H9 (cell line): Measurements from ENCODE around the gene CFAP90. TPM values are rescaled to one million over a fixed set of nuclear protein-coding genes. Genes with fewer than 3 reads are reported as not detected.

Experiments used
- DNase-seq: peaks from one replicate; pipeline ENCODE4 v3.0.0-alpha.2; 2017
- H2AFZ ChIP-seq: one replicate; pipeline ENCODE4 v1.6.1; 2013; ENCODE audit warnings: mild to moderate bottlenecking, low read length, control low read depth, moderate library complexity
- H2AK5ac ChIP-seq: 2 replicates; pipeline ENCODE4 v1.6.1; 2013; ENCODE audit warnings: low read length, control low read depth, mixed read lengths; ENCODE audit not compliant: insufficient read length
- H2BK120ac ChIP-seq: one replicate; pipeline ENCODE4 v1.6.1; 2013; ENCODE audit warnings: low read depth, mild to moderate bottlenecking, low read length, control low read depth, inconsistent platforms; ENCODE audit not compliant: poor library complexity, severe bottlenecking
- H2BK12ac ChIP-seq: 2 replicates; pipeline ENCODE4 v1.6.1; 2013; ENCODE audit warnings: low read length, control low read depth, mixed read lengths, low read depth; ENCODE audit not compliant: insufficient read length
- H2BK15ac ChIP-seq: 2 replicates; pipeline ENCODE4 v1.6.1; 2013; ENCODE audit warnings: low read depth, low read length, control low read depth
- H2BK20ac ChIP-seq: one replicate; pipeline ENCODE4 v1.6.1; 2013; ENCODE audit warnings: low read depth, mild to moderate bottlenecking, low read length, control low read depth, inconsistent platforms; ENCODE audit not compliant: poor library complexity, severe bottlenecking
- H2BK5ac ChIP-seq: 2 replicates; pipeline ENCODE4 v1.6.1; 2013; ENCODE audit warnings: low read length, control low read depth, mixed read lengths; ENCODE audit not compliant: insufficient read length
- H3K14ac ChIP-seq: 2 replicates; pipeline ENCODE4 v1.6.1; 2013; ENCODE audit warnings: low read length, control low read depth; ENCODE audit not compliant: insufficient read depth
- H3K18ac ChIP-seq: 2 replicates; pipeline ENCODE4 v1.6.1; 2013; ENCODE audit warnings: low read depth, mild to moderate bottlenecking, mixed read lengths, low read length, control low read depth; ENCODE audit not compliant: insufficient read length
- H3K23ac ChIP-seq: 2 replicates; pipeline ENCODE4 v1.6.1; 2013; ENCODE audit warnings: low read length, control low read depth, mixed read lengths, low read depth; ENCODE audit not compliant: insufficient read length
- H3K23me2 ChIP-seq: 2 replicates; pipeline ENCODE4 v1.6.1; 2013; ENCODE audit warnings: low read depth, mild to moderate bottlenecking, mixed read lengths, low read length, control low read depth; ENCODE audit not compliant: insufficient read length, poor library complexity, severe bottlenecking
- H3K27ac ChIP-seq: 2 replicates; pipeline ENCODE4 v1.5.1; 2013; ENCODE audit warnings: low read length, control low read depth, mixed read lengths, low read depth; ENCODE audit not compliant: insufficient read length
- H3K27me3 ChIP-seq: 2 replicates; pipeline ENCODE4 v1.6.1; 2013; ENCODE audit warnings: low read length, control low read depth, inconsistent platforms; ENCODE audit not compliant: insufficient read depth
- H3K4ac ChIP-seq: 2 replicates; pipeline ENCODE4 v1.6.1; 2013; ENCODE audit warnings: low read depth, mild to moderate bottlenecking, control low read depth, inconsistent platforms, low read length, moderate library complexity
- H3K4me1 ChIP-seq: 2 replicates; pipeline ENCODE4 v1.6.1; 2013; ENCODE audit warnings: low read length, control low read depth, inconsistent platforms; ENCODE audit not compliant: insufficient read depth
- H3K4me2 ChIP-seq: 2 replicates; pipeline ENCODE4 v1.6.1; 2013; ENCODE audit warnings: low read length, control low read depth, mixed read lengths; ENCODE audit not compliant: insufficient read length, insufficient read depth
- H3K56ac ChIP-seq: 2 replicates; pipeline ENCODE4 v1.6.1; 2013; ENCODE audit warnings: low read depth, mild to moderate bottlenecking, mixed read lengths, low read length, control low read depth; ENCODE audit not compliant: insufficient read length
- H3K79me1 ChIP-seq: 2 replicates; pipeline ENCODE4 v1.6.1; 2013; ENCODE audit warnings: low read depth, mild to moderate bottlenecking, moderate library complexity, low read length, control low read depth, inconsistent platforms; ENCODE audit not compliant: insufficient read depth, poor library complexity, severe bottlenecking
- H3K79me2 ChIP-seq: 2 replicates; pipeline ENCODE4 v1.6.1; 2013; ENCODE audit warnings: low read length, control low read depth, inconsistent platforms; ENCODE audit not compliant: insufficient read depth
- H3K9ac ChIP-seq: 2 replicates; pipeline ENCODE4 v1.6.1; 2013; ENCODE audit warnings: low read length, control low read depth, mixed read lengths; ENCODE audit not compliant: insufficient read length; ENCODE audit errors: extremely low read depth
- H3K9me3 ChIP-seq: one replicate; pipeline ENCODE4 v1.6.1; 2013; ENCODE audit warnings: low read depth, low read length, inconsistent platforms; ENCODE audit not compliant: control insufficient read depth
- H3T11ph ChIP-seq: one replicate; pipeline ENCODE4 v1.6.1; 2013; ENCODE audit warnings: mild to moderate bottlenecking, low read length, control low read depth, inconsistent platforms
- H4K20me1 ChIP-seq: one replicate; pipeline ENCODE4 v1.6.1; 2013; ENCODE audit not compliant: control insufficient read depth, insufficient read length, insufficient read depth
- H4K5ac ChIP-seq: 2 replicates; pipeline ENCODE4 v1.6.1; 2013; ENCODE audit warnings: low read depth, mild to moderate bottlenecking, mixed read lengths, low read length, control low read depth; ENCODE audit not compliant: insufficient read length
- H4K8ac ChIP-seq: replicated peaks from 2 replicates; pipeline ENCODE4 v1.6.1; 2013; ENCODE audit warnings: low read length, control low read depth, mixed read lengths, low read depth; ENCODE audit not compliant: insufficient read length
- H4K91ac ChIP-seq: 2 replicates; pipeline ENCODE4 v1.6.1; 2013; ENCODE audit warnings: low read depth, mild to moderate bottlenecking, moderate library complexity, mixed read lengths, low read length, control low read depth; ENCODE audit not compliant: insufficient read length
- H3K27ac Mint-ChIP-seq, 3 experiments: 2 replicates in 2 of 3; 3 replicates in 1 of 3; pipeline ENCODE4 v1.8.0; 2020 to 2021; ENCODE audit warnings: mixed read lengths in 3 of 3, mild to moderate bottlenecking in 1 of 3, moderate library complexity in 1 of 3
- H3K27me3 Mint-ChIP-seq: 2 replicates; pipeline ENCODE4 v1.8.0; 2021; ENCODE audit warnings: low read depth, mild to moderate bottlenecking, moderate library complexity, mixed read lengths
- H3K36me3 Mint-ChIP-seq, 3 experiments: 2 replicates in 2 of 3; 3 replicates in 1 of 3; pipeline ENCODE4 v1.8.0; 2020 to 2021; ENCODE audit warnings: low read depth in 3 of 3, mixed read lengths in 3 of 3; ENCODE audit not compliant: insufficient read depth in 1 of 3
- H3K4me1 Mint-ChIP-seq, 2 experiments: 2 replicates each; pipeline ENCODE4 v1.8.0; 2020; ENCODE audit warnings: mixed read lengths in 2 of 2
- H3K4me3 Mint-ChIP-seq, 2 experiments: 2 replicates in 1 of 2; 3 replicates in 1 of 2; pipeline ENCODE4 v1.8.0; 2020 to 2021; ENCODE audit warnings: mild to moderate bottlenecking in 2 of 2, mixed read lengths in 2 of 2, moderate library complexity in 1 of 2
- H3K9me3 Mint-ChIP-seq, 2 experiments: 2 replicates in 1 of 2; 3 replicates in 1 of 2; pipeline ENCODE4 v1.8.0; 2020; ENCODE audit warnings: mild to moderate bottlenecking in 2 of 2, mixed read lengths in 2 of 2, moderate library complexity in 1 of 2
- CTCF ChIP-seq: fragments of 200-600 bp; sonication (generic); conservative IDR thresholded peaks from 3 replicates; pipeline ENCODE4 v1.8.0; 2021; ENCODE audit warnings: antibody characterized with exemption, mild to moderate bottlenecking
- WGBS: extraction: QIAGEN DNeasy Blood & Tissue Kit; methylation state at CpG from one replicate; pipeline ENCODE4 v1.1.7; 2013; ENCODE audit warnings: missing lambda C conversion rate, low lambda C conversion rate, mixed read lengths; ENCODE audit not compliant: insufficient read length; ENCODE audit errors: extremely low coverage; 5-methylcytosine and 5-hydroxymethylcytosine counted together
- total RNA-seq: library from RNA; stranded (reverse); gene quantifications from 2 replicates; pipeline ENCODE4 v1.2.1, GENCODE V29; 2021

Gene CFAP90
- total RNA-seq, 1 experiment from 2014 or later, result 0.44 TPM

- H3K18ac ChIP-seq, result no peak overlapping the region
- peaks cover 0 to 6% of the 10 kb centered on the region in 2 experiments; a peak in 1 of 5 replicates for H3K9me3 Mint-ChIP-seq
- no peak overlapping the region for H2BK20ac ChIP-seq
- H3K4me2 ChIP-seq, result no peak overlapping the region
- no peak overlapping the region for H2BK120ac ChIP-seq
- H3K4me3 Mint-ChIP-seq, result no peak overlapping the region
- H4K5ac ChIP-seq, result no peak overlapping the region
- no peak overlapping the region for H3T11ph ChIP-seq
- H3K4me1 Mint-ChIP-seq, result no peaks in the 10 kb centered on the region
- H3K27ac ChIP-seq, result no peak overlapping the region
- H4K20me1 ChIP-seq, result no peaks in the 10 kb centered on the region
- H3K79me1 ChIP-seq, result no peaks in the 10 kb centered on the region
- no peaks in the 10 kb centered on the region for H3K9me3 ChIP-seq
- H2BK15ac ChIP-seq, result no peak overlapping the region
- H3K14ac ChIP-seq, result no peak overlapping the region
- TF ChIP-seq CTCF, result no peak
- WGBS, result no CpG with 5 or more reads among the region's 3 CpGs
- H3K36me3 Mint-ChIP-seq, result peaks cover 0 to 8% (median 0%) of the 10 kb centered on the region in 3 experiments; a peak in 1 of 7 replicates
- no peak overlapping the region for H4K91ac ChIP-seq
- H2BK12ac ChIP-seq, result no peak overlapping the region
- no peaks in the 10 kb centered on the region for H3K79me2 ChIP-seq
- no peak overlapping the region for H2BK5ac ChIP-seq
- no peaks in the 10 kb centered on the region for H3K27me3 ChIP-seq
- no peak overlapping the region for H3K4ac ChIP-seq
- no peak overlapping the region for H4K8ac ChIP-seq
- no peak overlapping the region for H3K9ac ChIP-seq
- no peak overlapping the region for H2AFZ ChIP-seq
- H3K27me3 Mint-ChIP-seq, result no peaks in the 10 kb centered on the region; the same call in none of the 2 replicates
- H2AK5ac ChIP-seq, result no peak overlapping the region
- no peaks in the 10 kb centered on the region for H3K23me2 ChIP-seq
- H3K4me1 ChIP-seq, result no peaks in the 10 kb centered on the region
- no peak overlapping the region for H3K23ac ChIP-seq
- no peak overlapping the region for H3K56ac ChIP-seq
- no peak for DNase-seq
- peak overlapping the region in 1 of 3 experiments; percentile 51; a peak in 1 of 7 replicates for H3K27ac Mint-ChIP-seq
These were observed 13.5 kb downstream of the CFAP90 start for GRCh38 chr5:7837403-7837802.
